Measurements from ENCODE around the gene CACFD1. TPM values are rescaled to one million over a fixed set of nuclear protein-coding genes. Genes with fewer than 3 reads are reported as not detected.

Gene CACFD1
- total RNA-seq, 1 experiment from 2014 or later, result 6.9 TPM

DNA sequence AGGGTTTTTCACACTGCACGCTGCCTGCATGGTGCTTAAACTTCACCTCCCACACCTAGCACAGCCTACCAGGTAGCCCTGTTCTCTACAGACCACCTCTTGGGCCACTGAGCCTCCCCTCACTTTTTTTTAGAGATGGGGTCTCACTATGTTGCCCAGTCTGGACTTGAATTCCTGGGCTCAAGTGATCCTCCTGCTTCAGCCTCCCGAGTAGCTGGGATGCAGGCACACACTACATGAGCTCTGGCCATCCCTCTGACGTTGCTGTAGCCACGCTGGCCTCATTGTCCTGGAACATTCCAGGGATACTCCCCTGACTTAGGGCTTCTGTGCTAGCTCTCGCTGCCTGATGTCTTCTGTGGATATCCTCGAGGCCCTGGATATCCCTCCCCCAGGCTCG is 7.2 kb upstream of the CACFD1 start:
- Histone ChIP-seq H2AFZ (ENCODE audit: low read depth, low read length, poor library complexity, severe bottlenecking) (no peak overlapping the region), H3K9me3 (ENCODE audit: control insufficient read depth in 1 of 2, insufficient read depth in 1 of 2, low read depth in 1 of 2, low read length in 2 of 2) (no peaks in the 10 kb centered on the region), H3K9me2 (ENCODE audit: insufficient read depth) (no peaks in the 10 kb centered on the region), H3K27ac (ENCODE audit: low read depth, low read length) (no peak overlapping the region), H3K4me2 (ENCODE audit: low read length) (no peak overlapping the region), H3K9ac (ENCODE audit: low read length) (no peak overlapping the region), H3K4me1 (ENCODE audit: control insufficient read depth in 1 of 2, insufficient read depth in 2 of 2, low read length in 2 of 2) (peaks cover 14% of the 10 kb centered on the region in 2 experiments), H3K79me2 (ENCODE audit: insufficient read depth, low read length) (no peaks in the 10 kb centered on the region), H4K20me1 (ENCODE audit: insufficient read depth) (no peaks in the 10 kb centered on the region), H3K36me3 (ENCODE audit: control insufficient read depth in 1 of 2, insufficient read depth in 2 of 2, low read length in 2 of 2) (no peaks in the 10 kb centered on the region), H3K27me3 (ENCODE audit: insufficient read depth, low read length) (no peaks in the 10 kb centered on the region), H3K4me3 (replicated peaks in 1 of 2; ENCODE audit: low read depth in 1 of 2, low read length in 2 of 2) (no peak overlapping the region)
- DNase-seq (ENCODE audit: low read depth, low spot score), result no peak
- BruUV-seq (replicated peaks), result no TSS peak
- CTCF ChIA-PET, result no interaction called here
- RAD21 ChIA-PET (ENCODE audit: low non-redundant PET in 1 of 2, low total read pairs in 2 of 2, uncharacterized antibody in 2 of 2, unreplicated experiment in 2 of 2), result no interaction called here
- intact Hi-C loops (cut with micrococcal nuclease), result no loop called here
- POLR2A ChIA-PET, result no interaction called here
- ATAC-seq, result no peak
- TF ChIP-seq EGR1 (IDR thresholded peaks at IDR 0.05; ENCODE audit: low read depth), result no peak
- no peak for TF ChIP-seq CBX3 (IDR thresholded peaks at IDR 0.05; ENCODE audit: low read depth)
- no peak for TF ChIP-seq ATF3 (IDR thresholded peaks at IDR 0.05)
- TF ChIP-seq FOSL1 (IDR thresholded peaks at IDR 0.05; ENCODE audit: low read depth), result no peak
- TF ChIP-seq, protein P1, sequence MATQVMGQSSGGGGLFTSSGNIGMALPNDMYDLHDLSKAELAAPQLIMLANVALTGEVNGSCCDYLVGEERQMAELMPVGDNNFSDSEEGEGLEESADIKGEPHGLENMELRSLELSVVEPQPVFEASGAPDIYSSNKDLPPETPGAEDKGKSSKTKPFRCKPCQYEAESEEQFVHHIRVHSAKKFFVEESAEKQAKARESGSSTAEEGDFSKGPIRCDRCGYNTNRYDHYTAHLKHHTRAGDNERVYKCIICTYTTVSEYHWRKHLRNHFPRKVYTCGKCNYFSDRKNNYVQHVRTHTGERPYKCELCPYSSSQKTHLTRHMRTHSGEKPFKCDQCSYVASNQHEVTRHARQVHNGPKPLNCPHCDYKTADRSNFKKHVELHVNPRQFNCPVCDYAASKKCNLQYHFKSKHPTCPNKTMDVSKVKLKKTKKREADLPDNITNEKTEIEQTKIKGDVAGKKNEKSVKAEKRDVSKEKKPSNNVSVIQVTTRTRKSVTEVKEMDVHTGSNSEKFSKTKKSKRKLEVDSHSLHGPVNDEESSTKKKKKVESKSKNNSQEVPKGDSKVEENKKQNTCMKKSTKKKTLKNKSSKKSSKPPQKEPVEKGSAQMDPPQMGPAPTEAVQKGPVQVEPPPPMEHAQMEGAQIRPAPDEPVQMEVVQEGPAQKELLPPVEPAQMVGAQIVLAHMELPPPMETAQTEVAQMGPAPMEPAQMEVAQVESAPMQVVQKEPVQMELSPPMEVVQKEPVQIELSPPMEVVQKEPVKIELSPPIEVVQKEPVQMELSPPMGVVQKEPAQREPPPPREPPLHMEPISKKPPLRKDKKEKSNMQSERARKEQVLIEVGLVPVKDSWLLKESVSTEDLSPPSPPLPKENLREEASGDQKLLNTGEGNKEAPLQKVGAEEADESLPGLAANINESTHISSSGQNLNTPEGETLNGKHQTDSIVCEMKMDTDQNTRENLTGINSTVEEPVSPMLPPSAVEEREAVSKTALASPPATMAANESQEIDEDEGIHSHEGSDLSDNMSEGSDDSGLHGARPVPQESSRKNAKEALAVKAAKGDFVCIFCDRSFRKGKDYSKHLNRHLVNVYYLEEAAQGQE (IDR thresholded peaks at IDR 0.05; ENCODE audit: low read depth), result no peak
- no peak for TF ChIP-seq SIN3A (IDR thresholded peaks at IDR 0.05; ENCODE audit: low read depth)
- TF ChIP-seq POLR2A (IDR thresholded peaks at IDR 0.05; ENCODE audit: borderline replicate concordance, extremely low read depth, insufficient read depth, insufficient read length), result no peak
- TF ChIP-seq RAD21 (IDR thresholded peaks at IDR 0.05; ENCODE audit: low read depth), result no peak
- TF ChIP-seq TCF7L2 (IDR thresholded peaks at IDR 0.05; ENCODE audit: borderline replicate concordance, extremely low read depth, insufficient read depth, insufficient read length), result no peak
- no peak for TF ChIP-seq EZH2 (IDR thresholded peaks at IDR 0.05)
